GM23338 (cell line): ENCODE data around the gene MYH10.

Experiments
- EZH2 ChIP-seq: fragments of 200-600 bp; sonication (generic); IDR thresholded peaks from one replicate; pipeline ENCODE4 v1.8.0; 2017; ENCODE audit warnings: antibody characterized with exemption, mild to moderate bottlenecking, low read depth; ENCODE audit not compliant: unreplicated experiment
- EZH2phosphoT487 ChIP-seq: fragments of 200-600 bp; sonication (generic); IDR thresholded peaks from one replicate; pipeline ENCODE4 v1.8.1; 2018; ENCODE audit warnings: antibody characterized with exemption; ENCODE audit not compliant: unreplicated experiment
- JUNB ChIP-seq: IDR thresholded peaks from one replicate; pipeline ENCODE4 v1.6.1; 2016; ENCODE audit warnings: antibody characterized with exemption; ENCODE audit not compliant: unreplicated experiment
- POLR2AphosphoS5 ChIP-seq: IDR thresholded peaks from 2 replicates; pipeline ENCODE4 v1.6.1; 2016; ENCODE audit warnings: antibody characterized with exemption, low read depth
- ZNF331 ChIP-seq: fragments of 250-450 bp; sonication (Bioruptor Pico); IDR thresholded peaks from 2 replicates; pipeline ENCODE4 v1.5.0; 2020; ENCODE audit warnings: low read depth, mild to moderate bottlenecking, moderate library complexity
- TF ChIP-seq, protein P1 (sequence below), 2 experiments: fragments of 200-600 bp in 1 of 2; sonication (generic) in 1 of 2; conservative IDR thresholded peaks; 2 replicates each; pipeline versions ENCODE4 v1.5.1 to v1.6.1; 2016 to 2017; ENCODE audit warnings: antibody characterized with exemption in 2 of 2, low read depth in 2 of 2, mild to moderate bottlenecking in 2 of 2, moderate library complexity in 1 of 2
- TF ChIP-seq, protein P2 (sequence below): IDR thresholded peaks from one replicate; pipeline ENCODE4 v1.6.1; 2018; ENCODE audit warnings: antibody characterized with exemption; ENCODE audit not compliant: unreplicated experiment

DNA sequence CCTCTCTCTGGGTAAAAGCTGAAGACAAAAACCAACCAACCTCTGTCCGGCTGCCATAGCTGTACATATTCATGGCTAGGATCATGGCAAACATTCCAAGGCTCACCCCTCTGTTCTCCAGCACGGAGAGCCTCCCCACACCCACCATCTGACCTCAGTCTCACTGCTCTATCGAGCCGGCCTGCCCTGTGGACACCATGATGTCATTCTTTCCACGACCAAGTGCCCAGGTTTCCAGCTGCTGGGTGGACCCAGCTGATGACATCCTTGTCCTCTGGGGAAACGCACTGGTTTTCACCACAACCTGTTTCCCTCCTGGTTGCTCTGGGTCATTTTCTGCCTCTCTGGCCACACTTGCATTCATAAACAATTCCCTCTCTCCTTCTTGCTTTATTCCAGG, 127.2 kb downstream of the MYH10 start:
- TF ChIP-seq, protein P1, sequence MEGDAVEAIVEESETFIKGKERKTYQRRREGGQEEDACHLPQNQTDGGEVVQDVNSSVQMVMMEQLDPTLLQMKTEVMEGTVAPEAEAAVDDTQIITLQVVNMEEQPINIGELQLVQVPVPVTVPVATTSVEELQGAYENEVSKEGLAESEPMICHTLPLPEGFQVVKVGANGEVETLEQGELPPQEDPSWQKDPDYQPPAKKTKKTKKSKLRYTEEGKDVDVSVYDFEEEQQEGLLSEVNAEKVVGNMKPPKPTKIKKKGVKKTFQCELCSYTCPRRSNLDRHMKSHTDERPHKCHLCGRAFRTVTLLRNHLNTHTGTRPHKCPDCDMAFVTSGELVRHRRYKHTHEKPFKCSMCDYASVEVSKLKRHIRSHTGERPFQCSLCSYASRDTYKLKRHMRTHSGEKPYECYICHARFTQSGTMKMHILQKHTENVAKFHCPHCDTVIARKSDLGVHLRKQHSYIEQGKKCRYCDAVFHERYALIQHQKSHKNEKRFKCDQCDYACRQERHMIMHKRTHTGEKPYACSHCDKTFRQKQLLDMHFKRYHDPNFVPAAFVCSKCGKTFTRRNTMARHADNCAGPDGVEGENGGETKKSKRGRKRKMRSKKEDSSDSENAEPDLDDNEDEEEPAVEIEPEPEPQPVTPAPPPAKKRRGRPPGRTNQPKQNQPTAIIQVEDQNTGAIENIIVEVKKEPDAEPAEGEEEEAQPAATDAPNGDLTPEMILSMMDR (conservative IDR thresholded peaks at IDR 0.05; ENCODE audit: low read depth in 2 of 2) = no peak
- TF ChIP-seq EZH2 = no peak
- no peak for TF ChIP-seq ZNF331 (CRISPR knock-in tag)
- TF ChIP-seq POLR2AphosphoS5 = no peak
- TF ChIP-seq EZH2phosphoT487 = no peak
- TF ChIP-seq JUNB = no peak
- TF ChIP-seq, protein P2, sequence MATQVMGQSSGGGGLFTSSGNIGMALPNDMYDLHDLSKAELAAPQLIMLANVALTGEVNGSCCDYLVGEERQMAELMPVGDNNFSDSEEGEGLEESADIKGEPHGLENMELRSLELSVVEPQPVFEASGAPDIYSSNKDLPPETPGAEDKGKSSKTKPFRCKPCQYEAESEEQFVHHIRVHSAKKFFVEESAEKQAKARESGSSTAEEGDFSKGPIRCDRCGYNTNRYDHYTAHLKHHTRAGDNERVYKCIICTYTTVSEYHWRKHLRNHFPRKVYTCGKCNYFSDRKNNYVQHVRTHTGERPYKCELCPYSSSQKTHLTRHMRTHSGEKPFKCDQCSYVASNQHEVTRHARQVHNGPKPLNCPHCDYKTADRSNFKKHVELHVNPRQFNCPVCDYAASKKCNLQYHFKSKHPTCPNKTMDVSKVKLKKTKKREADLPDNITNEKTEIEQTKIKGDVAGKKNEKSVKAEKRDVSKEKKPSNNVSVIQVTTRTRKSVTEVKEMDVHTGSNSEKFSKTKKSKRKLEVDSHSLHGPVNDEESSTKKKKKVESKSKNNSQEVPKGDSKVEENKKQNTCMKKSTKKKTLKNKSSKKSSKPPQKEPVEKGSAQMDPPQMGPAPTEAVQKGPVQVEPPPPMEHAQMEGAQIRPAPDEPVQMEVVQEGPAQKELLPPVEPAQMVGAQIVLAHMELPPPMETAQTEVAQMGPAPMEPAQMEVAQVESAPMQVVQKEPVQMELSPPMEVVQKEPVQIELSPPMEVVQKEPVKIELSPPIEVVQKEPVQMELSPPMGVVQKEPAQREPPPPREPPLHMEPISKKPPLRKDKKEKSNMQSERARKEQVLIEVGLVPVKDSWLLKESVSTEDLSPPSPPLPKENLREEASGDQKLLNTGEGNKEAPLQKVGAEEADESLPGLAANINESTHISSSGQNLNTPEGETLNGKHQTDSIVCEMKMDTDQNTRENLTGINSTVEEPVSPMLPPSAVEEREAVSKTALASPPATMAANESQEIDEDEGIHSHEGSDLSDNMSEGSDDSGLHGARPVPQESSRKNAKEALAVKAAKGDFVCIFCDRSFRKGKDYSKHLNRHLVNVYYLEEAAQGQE = no peak
